Mesendoderm (in vitro differentiated cells): ENCODE results near the gene PMCH. TPM values are rescaled to one million over a fixed set of nuclear protein-coding genes. Genes with fewer than 3 reads are reported as not detected.
"Not testable (repeated sequence)": the region's sequence is repeated elsewhere in the genome, so short reads cannot be mapped to it uniquely, and the experiment has no call there.

Source experiments
- DNase-seq: peaks from one replicate; pipeline ENCODE4 v3.0.0; 2013
- H2AK5ac ChIP-seq: 2 replicates; pipeline ENCODE4 v1.6.1; 2013; ENCODE audit warnings: low read length, inconsistent platforms
- H2BK120ac ChIP-seq: 2 replicates; pipeline ENCODE4 v1.6.1; 2013; ENCODE audit warnings: low read depth, mild to moderate bottlenecking, low read length, moderate library complexity, mixed read lengths
- H2BK15ac ChIP-seq: replicated peaks from 2 replicates; pipeline ENCODE4 v1.6.1; 2013; ENCODE audit warnings: low read depth, mild to moderate bottlenecking, moderate library complexity
- H2BK5ac ChIP-seq: 2 replicates; pipeline ENCODE4 v1.6.1; 2013; ENCODE audit warnings: low read length, inconsistent platforms
- H3K18ac ChIP-seq: 2 replicates; pipeline ENCODE4 v1.6.1; 2013; ENCODE audit warnings: mild to moderate bottlenecking, low read length, mixed read lengths
- H3K23ac ChIP-seq: one replicate; pipeline ENCODE4 v1.6.1; 2013; ENCODE audit warnings: low read length
- H3K27ac ChIP-seq: 2 replicates; pipeline ENCODE4 v1.5.1; 2013; ENCODE audit warnings: low read depth, mild to moderate bottlenecking, inconsistent platforms, low read length, moderate library complexity
- H3K27me3 ChIP-seq: 2 replicates; pipeline ENCODE4 v1.6.1; 2013; ENCODE audit warnings: low read length, control low read depth, mild to moderate bottlenecking, inconsistent platforms; ENCODE audit not compliant: insufficient read depth, poor library complexity
- H3K36me3 ChIP-seq: 2 replicates; pipeline ENCODE4 v1.6.1; 2013; ENCODE audit warnings: low read length, inconsistent platforms; ENCODE audit not compliant: control insufficient read depth, insufficient read depth
- H3K4ac ChIP-seq: one replicate; pipeline ENCODE4 v1.6.1; 2013; ENCODE audit warnings: low read depth, mild to moderate bottlenecking, low read length, moderate library complexity
- H3K4me1 ChIP-seq: 2 replicates; pipeline ENCODE4 v1.6.1; 2013; ENCODE audit warnings: low read depth, low read length, inconsistent platforms; ENCODE audit not compliant: control insufficient read depth
- H3K4me2 ChIP-seq: 2 replicates; pipeline ENCODE4 v1.6.1; 2013; ENCODE audit warnings: low read length
- H3K4me3 ChIP-seq: 2 replicates; pipeline ENCODE4 v1.5.1; 2013; ENCODE audit warnings: mild to moderate bottlenecking, low read length
- H3K56ac ChIP-seq: one replicate; pipeline ENCODE4 v1.6.1; 2013; ENCODE audit warnings: low read length
- H3K79me1 ChIP-seq: 2 replicates; pipeline ENCODE4 v1.6.1; 2013; ENCODE audit warnings: low read length, inconsistent platforms
- H3K79me2 ChIP-seq: 2 replicates; pipeline ENCODE4 v1.6.1; 2013; ENCODE audit warnings: mild to moderate bottlenecking, low read length; ENCODE audit not compliant: control insufficient read depth, insufficient read depth
- H3K9ac ChIP-seq: 2 replicates; pipeline ENCODE4 v1.6.1; 2013; ENCODE audit warnings: low read length, inconsistent platforms
- H4K5ac ChIP-seq: one replicate; pipeline ENCODE4 v1.6.1; 2013; ENCODE audit warnings: low read length
- H4K8ac ChIP-seq: one replicate; pipeline ENCODE4 v1.6.1; 2013; ENCODE audit warnings: low read depth, mild to moderate bottlenecking, control low read depth, low read length, moderate library complexity
- WGBS: extraction: QIAGEN DNeasy Blood & Tissue Kit; methylation state at CpG from one replicate; pipeline ENCODE4 v1.1.7; 2013; ENCODE audit warnings: low lambda C conversion rate, missing lambda C conversion rate; ENCODE audit not compliant: insufficient coverage; ENCODE audit errors: extremely low coverage; 5-methylcytosine and 5-hydroxymethylcytosine counted together
- small RNA-seq: library from polyadenylated mRNA; stranded (forward); fragments of <200 nt; extraction: miRNeasy Mini kit (QIAGEN cat#:217004); gene quantifications from one replicate; pipeline ENCODE3, GENCODE V24; 2013; ENCODE audit not compliant: insufficient read depth

The PMCH gene

DNA sequence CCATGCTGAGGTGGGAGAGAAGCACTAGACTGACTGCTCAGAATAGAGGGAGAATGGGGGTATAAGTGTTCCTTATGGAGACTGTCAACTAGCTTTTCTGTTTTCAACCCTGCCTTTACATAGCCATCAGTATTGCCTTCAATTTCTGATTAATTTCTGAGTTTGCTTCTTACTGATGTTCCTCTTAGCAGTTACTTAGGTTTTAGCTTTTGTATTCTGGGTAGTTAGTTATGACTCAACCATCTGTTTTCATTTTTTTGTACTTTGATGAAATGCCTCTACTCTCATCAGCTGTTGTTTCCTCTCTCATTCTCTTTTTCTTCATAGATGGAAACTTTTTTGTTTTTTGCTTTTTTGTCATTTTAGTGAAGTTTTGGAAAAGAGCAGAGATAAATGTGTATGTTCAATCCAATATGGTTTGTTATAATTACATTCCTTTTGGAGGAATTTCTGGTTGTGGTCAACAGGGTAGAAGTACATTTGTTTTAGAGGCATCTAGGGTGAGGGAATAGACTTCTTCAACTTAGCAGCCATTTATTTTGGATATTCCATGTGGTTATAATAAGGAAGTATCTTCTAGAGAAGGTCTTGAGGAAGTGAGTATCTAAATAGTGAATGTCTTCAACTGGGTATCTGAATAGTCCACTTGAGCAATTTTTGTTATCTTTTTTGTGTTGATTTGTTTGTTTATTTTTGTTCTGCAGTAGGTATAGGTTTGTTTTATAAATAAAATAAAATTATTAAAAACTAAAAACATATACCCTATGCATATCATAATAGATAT, 29.6 kb downstream of the PMCH start:
- no peaks in the 10 kb centered on the region for H3K27me3 ChIP-seq
- no peaks in the 10 kb centered on the region for H3K79me1 ChIP-seq
- no peak overlapping the region for H3K27ac ChIP-seq
- no peak overlapping the region for H2BK5ac ChIP-seq
- H3K56ac ChIP-seq, result no peak overlapping the region
- no peak overlapping the region for H2AK5ac ChIP-seq
- no peak overlapping the region for H3K23ac ChIP-seq
- no peak overlapping the region for H2BK120ac ChIP-seq
- no peak overlapping the region for H3K18ac ChIP-seq
- H3K4ac ChIP-seq, result no peak overlapping the region
- no peak overlapping the region for H4K8ac ChIP-seq
- H3K4me3 ChIP-seq, result no peak overlapping the region
- no peaks in the 10 kb centered on the region for H3K4me1 ChIP-seq
- H3K4me2 ChIP-seq, result no peak overlapping the region
- no peaks in the 10 kb centered on the region for H3K79me2 ChIP-seq
- H3K9ac ChIP-seq, result no peak overlapping the region
- no peak for DNase-seq
- H3K36me3 ChIP-seq, result no peaks in the 10 kb centered on the region
- H4K5ac ChIP-seq, result no peak overlapping the region
- H2BK15ac ChIP-seq, result no peak overlapping the region

DNA sequence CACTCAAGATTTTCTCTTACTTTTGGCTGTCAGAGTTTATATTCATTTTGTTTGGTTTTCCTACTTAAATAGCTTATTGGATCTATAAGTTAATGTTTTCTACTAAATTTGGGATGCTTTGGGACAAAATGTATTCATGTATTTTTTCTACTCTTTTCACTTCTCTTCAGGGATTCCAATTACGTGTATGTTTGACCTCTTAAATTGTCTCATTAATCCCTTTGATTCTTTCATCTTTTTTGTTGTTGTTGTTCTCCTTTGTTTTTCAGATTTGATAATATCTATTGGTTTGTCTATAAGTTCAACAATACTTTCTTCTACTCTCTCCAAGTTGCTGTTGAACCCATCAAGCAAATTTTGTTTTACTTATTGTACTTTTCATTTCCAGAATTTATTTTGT, 34.2 kb downstream of the PMCH start:
- Histone ChIP-seq H3K27ac (no peak overlapping the region), H3K18ac (no peak overlapping the region), H3K23ac (no peak overlapping the region), H4K8ac (no peak overlapping the region), H3K79me2 (no peaks in the 10 kb centered on the region), H3K27me3 (no peaks in the 10 kb centered on the region), H2BK15ac (no peak overlapping the region), H4K5ac (no peak overlapping the region), H3K79me1 (no peaks in the 10 kb centered on the region), H3K4me1 (no peaks in the 10 kb centered on the region), H3K4me3 (no peak overlapping the region), H2BK5ac (no peak overlapping the region), H3K56ac (no peak overlapping the region), H3K9ac (no peak overlapping the region), H3K4me2 (no peak overlapping the region), H3K36me3 (no peaks in the 10 kb centered on the region), H2AK5ac (no peak overlapping the region), H3K4ac (no peak overlapping the region), H2BK120ac (no peak overlapping the region)
- no CpG with 5 or more reads among the region's 1 CpG for WGBS
- no peak for DNase-seq

DNA sequence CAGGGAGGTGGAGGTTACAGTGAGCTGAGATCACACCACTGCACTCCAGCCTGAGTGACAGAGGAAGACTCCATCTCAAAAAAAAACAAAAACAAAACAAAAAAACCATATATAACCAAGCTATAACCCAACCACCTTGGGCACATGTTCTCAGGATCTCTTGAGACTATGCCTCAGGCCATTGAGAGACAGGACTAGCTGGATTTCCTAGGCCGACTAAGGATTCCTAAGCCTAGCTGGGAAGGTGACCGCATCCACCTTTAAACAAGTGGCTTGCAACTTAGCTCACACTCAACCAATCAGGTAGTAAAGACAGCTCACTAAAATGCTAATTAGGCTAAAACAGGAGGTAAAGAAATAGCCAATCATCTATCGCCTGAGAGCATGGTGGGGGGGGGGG, 42.4 kb downstream of the PMCH start:
- not testable (repeated sequence) for H3K4me3 ChIP-seq, H2BK5ac ChIP-seq, H3K79me1 ChIP-seq, H2BK120ac ChIP-seq, H3K56ac ChIP-seq, H2BK15ac ChIP-seq, H4K8ac ChIP-seq, H4K5ac ChIP-seq, H3K27me3 ChIP-seq, H3K23ac ChIP-seq, H3K79me2 ChIP-seq, H3K4me1 ChIP-seq, H3K9ac ChIP-seq, H3K4me2 ChIP-seq, H3K36me3 ChIP-seq, H2AK5ac ChIP-seq, H3K4ac ChIP-seq
- Histone ChIP-seq H3K18ac (peak overlapping the region; percentile 76), H3K27ac (peak overlapping the region; percentile 6)
- WGBS, result no CpG with 5 or more reads among the region's 3 CpGs
- peak; percentile 21 for DNase-seq

DNA sequence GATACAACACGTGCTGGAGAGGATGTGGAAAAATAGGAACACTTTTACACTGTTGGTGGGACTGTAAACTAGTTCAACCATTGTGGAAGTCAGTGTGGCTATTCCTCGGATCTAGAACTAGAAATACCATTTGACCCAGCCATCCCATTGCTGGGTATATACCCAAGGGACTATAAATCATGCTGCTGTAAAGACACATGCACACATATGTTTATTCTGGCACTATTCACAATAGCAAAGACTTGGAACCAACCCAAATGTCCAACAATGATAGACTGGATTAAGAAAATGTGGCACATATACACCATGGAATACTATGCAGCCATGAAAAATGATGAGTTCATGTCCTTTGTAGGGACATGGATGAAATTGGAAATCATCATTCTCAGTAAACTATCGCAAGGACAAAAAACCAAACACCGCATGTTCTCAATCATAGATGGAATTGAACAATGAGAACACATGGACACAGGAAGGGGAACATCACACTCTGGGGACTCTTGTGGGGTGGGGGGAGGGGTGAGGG, 50.5 kb downstream of the PMCH start:
- H3K18ac ChIP-seq, H3K36me3 ChIP-seq, H4K5ac ChIP-seq, H3K4me2 ChIP-seq, H3K4me1 ChIP-seq, H3K4ac ChIP-seq, H3K27ac ChIP-seq, H2BK120ac ChIP-seq, H3K23ac ChIP-seq, H3K27me3 ChIP-seq, H2AK5ac ChIP-seq, DNase-seq, H4K8ac ChIP-seq, H3K4me3 ChIP-seq, H3K56ac ChIP-seq, H2BK5ac ChIP-seq, H2BK15ac ChIP-seq, H3K79me1 ChIP-seq, H3K79me2 ChIP-seq, H3K9ac ChIP-seq: not testable (repeated sequence)
- no CpG with 5 or more reads among the region's 4 CpGs for WGBS

Small RNAs within 50 kb of the gene (small RNA-seq; reads per million reads assigned to genes)
- not detected for gene RN7SL793P
